Lower lobe of right lung (tissue), 2 donors: ENCODE data around the gene PPP1R3C. TPM values are rescaled to one million over a fixed set of nuclear protein-coding genes. Genes with fewer than 3 reads are reported as not detected.
A peak's percentile ranks its signal among the peaks of the same experiment; 100 is the strongest.

ENCODE experiments used
- ATAC-seq, 2 donors: fragments of 200-7000 bp; cut with Tn5 transposase; one replicate each; pipeline ENCODE4 v1.9.1; 2020 to 2022; ENCODE audit warnings: mild to moderate bottlenecking in 2 of 2, moderate library complexity in 2 of 2
- DNase-seq: peaks from one replicate; pipeline ENCODE4 v3.0.0-alpha.2; 2020
- H3K27ac ChIP-seq: fragments of 200-600 bp; one replicate; pipeline ENCODE4 v1.8.0; 2022
- H3K27me3 ChIP-seq: fragments of 200-600 bp; one replicate; pipeline ENCODE4 v1.8.0; 2022; ENCODE audit warnings: low read depth
- H3K36me3 ChIP-seq: fragments of 200-600 bp; one replicate; pipeline ENCODE4 v1.8.0; 2022; ENCODE audit warnings: mild to moderate bottlenecking
- H3K4me1 ChIP-seq: fragments of 200-600 bp; one replicate; pipeline ENCODE4 v1.8.0; 2022
- H3K4me3 ChIP-seq: fragments of 200-600 bp; one replicate; pipeline ENCODE4 v1.8.0; 2022; ENCODE audit warnings: mild to moderate bottlenecking
- H3K9me3 ChIP-seq: fragments of 200-600 bp; one replicate; pipeline ENCODE4 v1.8.0; 2022
- intact Hi-C: fragments of 100-400 bp; cut with DNase I; formaldehyde crosslinking; loops from one replicate; pipeline ENCODE4 v1.11.0; 2022
- total RNA-seq: library from RNA; stranded (reverse); fragmentation: NEBNext Ultra II Directional; extraction: Animal tissue kit (Norgen Biotek cat#: 25700); gene quantifications from one replicate; pipeline ENCODE4 v1.2.1, GENCODE V29; 2021
- TF ChIP-seq, protein P1 (sequence below): fragments of 200-600 bp; IDR thresholded peaks from one replicate; pipeline ENCODE4 v1.8.0; 2022; ENCODE audit warnings: antibody characterized with exemption, mild to moderate bottlenecking
- donor health status: DM: no; HTN: yes; CAD: no; lungs with severe emphysema.

PPP1R3C gene
- total RNA-seq, 1 donor from 2014 or later = 10.8 TPM

GRCh38 chr10:91621483-91622113, 11.3 kb downstream of the PPP1R3C start:
- H3K4me1 ChIP-seq = no peaks in the 10 kb centered on the region
- no peak overlapping the region for H3K27ac ChIP-seq
- ATAC-seq (no peak), DNase-seq (no peak)
- H3K27me3 ChIP-seq = no peaks in the 10 kb centered on the region
- H3K9me3 ChIP-seq = peaks cover 5% of the 10 kb centered on the region
- intact Hi-C loops = no loop called here
- TF ChIP-seq, protein P1, sequence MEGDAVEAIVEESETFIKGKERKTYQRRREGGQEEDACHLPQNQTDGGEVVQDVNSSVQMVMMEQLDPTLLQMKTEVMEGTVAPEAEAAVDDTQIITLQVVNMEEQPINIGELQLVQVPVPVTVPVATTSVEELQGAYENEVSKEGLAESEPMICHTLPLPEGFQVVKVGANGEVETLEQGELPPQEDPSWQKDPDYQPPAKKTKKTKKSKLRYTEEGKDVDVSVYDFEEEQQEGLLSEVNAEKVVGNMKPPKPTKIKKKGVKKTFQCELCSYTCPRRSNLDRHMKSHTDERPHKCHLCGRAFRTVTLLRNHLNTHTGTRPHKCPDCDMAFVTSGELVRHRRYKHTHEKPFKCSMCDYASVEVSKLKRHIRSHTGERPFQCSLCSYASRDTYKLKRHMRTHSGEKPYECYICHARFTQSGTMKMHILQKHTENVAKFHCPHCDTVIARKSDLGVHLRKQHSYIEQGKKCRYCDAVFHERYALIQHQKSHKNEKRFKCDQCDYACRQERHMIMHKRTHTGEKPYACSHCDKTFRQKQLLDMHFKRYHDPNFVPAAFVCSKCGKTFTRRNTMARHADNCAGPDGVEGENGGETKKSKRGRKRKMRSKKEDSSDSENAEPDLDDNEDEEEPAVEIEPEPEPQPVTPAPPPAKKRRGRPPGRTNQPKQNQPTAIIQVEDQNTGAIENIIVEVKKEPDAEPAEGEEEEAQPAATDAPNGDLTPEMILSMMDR = no peak
- no peak overlapping the region for H3K4me3 ChIP-seq
- H3K36me3 ChIP-seq = no peaks in the 10 kb centered on the region

DNA sequence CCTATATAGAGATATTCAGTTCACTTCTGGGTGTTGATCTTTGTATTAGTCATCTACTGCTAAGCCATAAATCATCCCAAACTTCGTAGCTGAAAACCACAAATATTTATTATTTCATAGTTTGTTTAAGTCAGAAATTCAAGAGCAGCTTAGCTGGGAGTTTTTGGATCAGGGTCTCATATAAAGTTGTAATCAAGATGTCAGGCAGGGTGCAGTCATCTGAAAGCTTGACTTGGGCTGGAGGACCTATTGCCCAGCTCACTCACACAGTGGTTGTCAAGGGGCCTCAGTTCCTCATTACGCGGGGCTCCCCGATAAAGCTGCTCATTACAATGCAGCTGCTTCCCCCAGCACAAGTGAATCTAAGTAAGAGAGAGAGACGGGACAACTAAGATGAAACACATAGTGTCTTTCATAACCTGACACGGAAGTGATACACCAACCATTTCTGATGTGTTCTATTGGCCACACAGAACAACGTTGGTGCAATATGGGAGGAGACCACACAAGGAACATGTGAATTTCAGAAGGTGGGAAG, 15.7 kb downstream of the PPP1R3C start:
- intact Hi-C loops = no loop called here
- Histone ChIP-seq H3K4me1 (peaks cover 7% of the 10 kb centered on the region), H3K27ac (no peak overlapping the region), H3K36me3 (no peaks in the 10 kb centered on the region), H3K9me3 (no peaks in the 10 kb centered on the region), H3K4me3 (no peak overlapping the region), H3K27me3 (no peaks in the 10 kb centered on the region)
- DNase-seq (no peak), ATAC-seq (no peak)
- TF ChIP-seq, protein P1 = no peak

DNA sequence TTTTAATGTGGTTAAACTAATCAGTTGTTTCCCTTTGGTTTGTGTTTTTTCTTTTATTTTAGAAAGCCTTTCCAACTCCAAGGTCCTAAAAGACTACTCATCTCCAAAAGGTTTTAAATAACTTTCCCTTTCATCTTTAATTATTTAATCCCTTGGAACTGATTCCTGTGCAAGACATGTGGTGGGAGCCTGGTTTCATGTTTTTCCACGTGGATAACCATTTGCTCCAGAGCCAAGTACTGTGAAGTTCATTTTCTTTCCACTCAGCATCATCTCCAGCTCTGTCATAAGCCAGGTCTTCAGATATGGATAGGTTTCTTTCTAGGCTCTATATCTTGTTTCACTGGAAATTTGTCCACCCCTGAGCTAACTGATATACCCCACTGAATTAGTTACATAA, 16.7 kb downstream of the PPP1R3C start:
- H3K4me1 ChIP-seq = peaks cover 7% of the 10 kb centered on the region
- intact Hi-C loops = no loop called here
- H3K9me3 ChIP-seq = no peaks in the 10 kb centered on the region
- TF ChIP-seq, protein P1 = no peak
- no peaks in the 10 kb centered on the region for H3K36me3 ChIP-seq
- DNase-seq = no peak
- no peaks in the 10 kb centered on the region for H3K27me3 ChIP-seq
- no peak overlapping the region for H3K4me3 ChIP-seq
- no peak for ATAC-seq
- H3K27ac ChIP-seq = no peak overlapping the region

DNA sequence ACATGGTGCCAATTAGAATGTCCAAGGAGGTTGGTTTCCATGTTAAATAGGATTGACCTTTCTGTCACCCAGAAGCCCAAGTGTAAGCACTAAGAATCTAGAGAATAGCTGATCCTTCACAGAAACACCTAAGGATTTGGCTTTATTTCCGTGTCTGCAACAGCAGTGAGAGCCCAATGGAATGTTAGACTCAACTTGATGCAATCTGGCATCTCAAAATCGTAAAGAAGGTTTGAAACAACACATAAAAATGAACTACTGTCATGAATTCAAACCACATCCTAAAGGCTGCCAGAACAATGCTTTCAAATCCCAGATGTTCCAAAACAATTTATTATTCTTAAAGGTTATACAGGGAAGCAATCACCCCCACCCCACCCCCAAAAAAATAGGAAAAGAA, 18.6 kb downstream of the PPP1R3C start:
- TF ChIP-seq, protein P1 = no peak
- H3K27ac ChIP-seq = no peak overlapping the region
- H3K27me3 ChIP-seq = no peaks in the 10 kb centered on the region
- ATAC-seq (no peak), DNase-seq (no peak)
- H3K4me3 ChIP-seq = no peak overlapping the region
- intact Hi-C loops = no loop called here
- peaks cover 7% of the 10 kb centered on the region for H3K4me1 ChIP-seq
- no peaks in the 10 kb centered on the region for H3K36me3 ChIP-seq
- no peaks in the 10 kb centered on the region for H3K9me3 ChIP-seq

GRCh38 chr10:91613411-91614187, 19.3 kb downstream of the PPP1R3C start:
- H3K4me1 ChIP-seq = peaks cover 9% of the 10 kb centered on the region
- no peaks in the 10 kb centered on the region for H3K9me3 ChIP-seq
- H3K27me3 ChIP-seq = no peaks in the 10 kb centered on the region
- no peak for DNase-seq
- H3K36me3 ChIP-seq = no peaks in the 10 kb centered on the region
- no peak overlapping the region for H3K4me3 ChIP-seq
- intact Hi-C loops = no loop called here
- ATAC-seq = peak in 1 of 2 donors; percentile 41
- TF ChIP-seq, protein P1 = no peak
- H3K27ac ChIP-seq = no peak overlapping the region
